Muscle layer of duodenum (tissue), 2 donors: ENCODE results near the gene FGD2.

Source experiments
- H3K27ac ChIP-seq: one replicate; pipeline ENCODE4 v1.7.0; 2013; ENCODE audit warnings: mild to moderate bottlenecking, low read length
- H3K27me3 ChIP-seq: one replicate; pipeline ENCODE4 v1.7.0; 2013; ENCODE audit warnings: low read depth, mild to moderate bottlenecking, control low read depth, low read length
- H3K36me3 ChIP-seq, 2 donors: one replicate each; pipeline ENCODE4 v1.7.0; 2013; ENCODE audit warnings: low read length in 2 of 2, control low read depth in 1 of 2, mild to moderate bottlenecking in 1 of 2; ENCODE audit not compliant: insufficient read depth in 2 of 2, control insufficient read depth in 1 of 2
- H3K4me1 ChIP-seq, 2 donors: one replicate each; pipeline ENCODE4 v1.7.0; 2013; ENCODE audit warnings: low read length in 2 of 2, mild to moderate bottlenecking in 2 of 2, control low read depth in 1 of 2, moderate library complexity in 1 of 2; ENCODE audit not compliant: insufficient read depth in 2 of 2, control insufficient read depth in 1 of 2
- H3K4me3 ChIP-seq, 2 donors: one replicate each; pipeline ENCODE4 v1.7.0; 2013; ENCODE audit warnings: low read length in 2 of 2, low read depth in 1 of 2, mild to moderate bottlenecking in 1 of 2
- H3K9me3 ChIP-seq, 2 donors: one replicate each; pipeline ENCODE4 v1.7.0; 2013; ENCODE audit warnings: low read length in 2 of 2, control low read depth in 1 of 2, mild to moderate bottlenecking in 1 of 2; ENCODE audit not compliant: control insufficient read depth in 1 of 2
- donor health status: healthy.

FGD2 gene

DNA sequence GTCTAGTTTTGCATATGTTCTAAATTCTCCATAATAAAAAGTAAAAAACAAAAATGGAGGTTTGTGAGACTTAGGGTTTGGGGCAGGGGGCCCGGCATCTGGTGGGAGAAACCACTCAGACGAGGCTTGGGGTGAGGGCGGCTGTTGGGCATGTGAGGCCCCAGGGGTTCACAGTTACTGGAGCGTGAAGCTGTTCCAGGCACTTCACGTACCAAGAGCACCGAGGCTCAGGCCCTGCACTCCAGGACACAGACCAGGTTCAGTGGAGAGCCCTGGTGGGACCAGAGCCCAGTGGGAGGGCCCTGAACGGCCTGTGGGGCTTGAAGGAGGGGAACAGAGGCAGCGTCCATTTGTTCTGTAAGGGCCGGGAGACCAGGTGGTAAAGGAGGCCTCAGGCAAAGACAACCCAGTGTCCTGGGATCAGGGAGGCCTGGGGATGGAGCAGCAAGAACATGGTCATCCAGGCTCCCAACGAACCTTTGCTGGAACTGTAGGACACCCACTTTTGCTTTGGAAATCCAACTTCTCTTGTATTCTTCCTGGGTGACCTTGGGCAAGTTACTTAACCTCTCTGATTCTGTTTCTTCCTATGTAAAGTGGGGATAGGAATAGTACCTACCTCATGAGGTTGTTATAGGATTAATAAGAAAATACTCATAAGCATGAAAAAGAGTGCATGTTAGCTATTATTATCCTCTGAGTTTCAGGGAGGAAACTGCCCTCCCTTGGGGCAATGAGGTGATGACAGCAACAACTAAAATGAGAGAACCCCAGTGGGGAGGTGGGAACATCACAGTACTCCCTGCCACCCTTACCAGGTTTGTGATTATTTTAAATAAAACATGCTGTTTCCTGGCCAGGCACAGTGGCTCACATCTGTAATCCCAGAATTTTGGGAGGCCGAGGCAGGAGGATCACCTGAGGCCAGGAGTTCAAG is 1.1 kb upstream of the FGD2 start:
- Histone ChIP-seq H3K4me1 (no peaks in the 10 kb centered on the region), H3K27me3 (no peaks in the 10 kb centered on the region), H3K4me3 (no peak overlapping the region), H3K36me3 (no peaks in the 10 kb centered on the region), H3K9me3 (no peaks in the 10 kb centered on the region), H3K27ac (no peak overlapping the region)

GRCh38 chr6:37005827-37006567 is 542 bp downstream of the FGD2 start:
- H3K4me3 ChIP-seq = peak overlapping the region; percentile 33 to 49
- H3K27me3 ChIP-seq = no peaks in the 10 kb centered on the region
- H3K4me1 ChIP-seq = no peaks in the 10 kb centered on the region
- H3K9me3 ChIP-seq = no peaks in the 10 kb centered on the region
- H3K27ac ChIP-seq = peak overlapping the region; percentile 52
- no peaks in the 10 kb centered on the region for H3K36me3 ChIP-seq

- Histone ChIP-seq H3K36me3 (no peaks in the 10 kb centered on the region), H3K27me3 (no peaks in the 10 kb centered on the region), H3K4me1 (no peaks in the 10 kb centered on the region), H3K9me3 (no peaks in the 10 kb centered on the region), H3K4me3 (peak overlapping the region; percentile 33 to 49), H3K27ac (peak overlapping the region; percentile 16)
Measured at GRCh38 chr6:37006793-37007339, 1.4 kb downstream of the FGD2 start.

DNA sequence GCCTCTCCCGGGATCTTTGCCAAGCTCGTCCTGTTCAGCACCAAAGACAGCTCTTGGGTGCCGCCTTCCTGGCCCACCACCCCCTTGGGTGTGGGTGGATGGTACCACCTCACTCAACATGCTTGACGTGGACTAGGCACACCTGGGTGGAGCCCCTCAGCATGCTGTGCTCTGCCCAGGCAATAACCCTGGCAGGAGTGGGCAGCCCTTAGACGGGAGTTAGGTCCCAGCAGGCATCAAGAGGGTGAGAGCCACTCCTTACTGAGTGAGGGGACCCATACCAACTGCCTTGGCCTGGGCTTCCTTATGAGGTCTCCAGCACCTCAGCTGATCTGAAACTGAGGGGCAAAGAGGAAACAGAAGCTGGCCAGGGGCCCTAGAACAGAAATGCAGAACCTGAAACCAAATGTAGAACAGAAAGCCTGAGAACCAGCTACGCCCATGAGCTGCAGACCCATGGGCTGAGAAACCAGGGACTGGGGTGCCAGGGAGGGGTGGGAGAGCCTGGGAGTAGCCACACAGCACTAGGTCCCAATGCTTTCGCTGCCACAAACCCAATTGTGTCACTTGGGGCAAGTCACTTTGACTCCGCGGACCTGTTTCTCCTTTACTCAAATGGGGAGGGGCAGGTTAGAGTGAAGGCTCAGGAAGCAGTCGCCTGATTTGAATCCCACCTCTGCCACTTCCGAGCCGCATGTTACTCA is 2.0 kb downstream of the FGD2 start:
- Histone ChIP-seq H3K27ac (peak overlapping the region; percentile 16), H3K27me3 (no peaks in the 10 kb centered on the region), H3K4me3 (peak overlapping the region; percentile 33 to 49), H3K9me3 (no peaks in the 10 kb centered on the region), H3K36me3 (no peaks in the 10 kb centered on the region), H3K4me1 (no peaks in the 10 kb centered on the region)

DNA sequence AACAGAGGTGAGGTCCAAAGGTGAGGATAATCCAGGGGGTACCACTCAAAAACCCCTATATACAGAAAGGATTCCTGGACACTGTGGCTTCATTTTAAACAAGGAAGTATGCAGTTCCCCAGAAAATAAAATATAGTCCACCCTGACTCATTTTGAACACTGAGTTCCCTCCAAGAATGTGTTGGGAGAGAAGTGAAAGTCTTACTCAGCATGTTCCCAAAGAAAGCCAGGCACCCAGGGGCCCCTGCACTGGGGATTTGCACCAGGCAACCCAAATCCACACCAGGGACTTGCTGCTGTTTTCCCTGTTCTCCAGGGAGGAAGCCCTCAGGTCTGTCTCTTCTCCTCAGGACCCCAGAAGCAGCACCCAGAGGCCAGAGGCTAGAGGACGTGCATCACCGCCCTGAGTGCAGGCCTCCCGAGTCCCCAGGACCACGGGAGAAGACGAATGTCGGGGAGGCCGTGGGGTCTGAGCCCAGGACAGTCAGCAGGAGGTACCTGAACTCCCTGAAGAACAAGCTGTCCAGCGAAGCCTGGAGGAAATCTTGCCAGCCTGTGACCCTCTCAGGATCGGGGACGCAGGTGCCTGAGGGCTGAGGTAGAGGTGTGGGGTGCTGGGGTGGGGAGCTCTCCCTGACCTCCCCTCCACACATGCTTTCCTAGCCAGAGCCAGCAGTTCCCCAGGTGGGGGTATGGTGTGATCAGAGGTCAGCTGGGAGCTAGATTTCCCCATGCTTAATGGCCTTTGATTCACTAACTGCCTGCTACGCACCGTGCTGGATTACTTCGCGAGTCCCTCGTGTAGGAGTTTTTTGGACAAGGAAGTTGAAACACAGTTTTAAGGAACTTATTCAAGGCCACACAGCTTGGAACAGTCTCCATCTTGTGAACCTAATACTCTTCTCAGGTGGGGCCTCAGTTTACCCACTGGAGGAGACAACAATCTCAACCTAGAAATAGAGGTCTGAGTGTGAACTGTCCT is 3.3 kb downstream of the FGD2 start:
- Histone ChIP-seq H3K27ac (no peak overlapping the region), H3K9me3 (no peaks in the 10 kb centered on the region), H3K4me1 (no peaks in the 10 kb centered on the region), H3K4me3 (peak overlapping the region in 1 of 2 donors; percentile 49), H3K27me3 (no peaks in the 10 kb centered on the region), H3K36me3 (no peaks in the 10 kb centered on the region)

DNA sequence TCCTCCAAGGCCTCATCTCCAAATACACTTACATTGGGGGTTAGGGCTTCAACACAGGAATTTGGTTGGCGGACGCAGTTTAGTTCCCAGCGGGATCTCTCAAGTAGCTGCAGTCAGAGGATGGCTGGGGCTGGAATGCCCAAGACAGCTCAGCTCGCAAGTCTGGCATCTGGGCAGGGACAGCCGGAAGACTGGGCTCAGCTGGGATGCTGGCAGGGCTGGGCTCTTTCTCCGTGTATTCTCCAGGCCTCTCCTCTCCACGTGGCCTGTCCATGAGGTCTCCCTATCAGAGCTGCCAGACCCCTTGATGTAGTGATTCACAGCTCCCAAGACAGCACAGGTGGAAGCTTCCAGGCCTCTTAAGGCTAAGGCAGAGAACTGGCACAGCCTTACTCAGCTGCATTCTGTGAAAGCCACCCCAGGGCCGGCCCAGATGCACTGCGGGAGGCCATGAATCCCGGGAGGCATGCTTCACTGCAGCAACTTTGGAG is 5.0 kb downstream of the FGD2 start:
- no peak overlapping the region for H3K27ac ChIP-seq
- H3K36me3 ChIP-seq = no peaks in the 10 kb centered on the region
- H3K4me3 ChIP-seq = no peak overlapping the region
- H3K9me3 ChIP-seq = no peaks in the 10 kb centered on the region
- no peaks in the 10 kb centered on the region for H3K27me3 ChIP-seq
- no peaks in the 10 kb centered on the region for H3K4me1 ChIP-seq

DNA sequence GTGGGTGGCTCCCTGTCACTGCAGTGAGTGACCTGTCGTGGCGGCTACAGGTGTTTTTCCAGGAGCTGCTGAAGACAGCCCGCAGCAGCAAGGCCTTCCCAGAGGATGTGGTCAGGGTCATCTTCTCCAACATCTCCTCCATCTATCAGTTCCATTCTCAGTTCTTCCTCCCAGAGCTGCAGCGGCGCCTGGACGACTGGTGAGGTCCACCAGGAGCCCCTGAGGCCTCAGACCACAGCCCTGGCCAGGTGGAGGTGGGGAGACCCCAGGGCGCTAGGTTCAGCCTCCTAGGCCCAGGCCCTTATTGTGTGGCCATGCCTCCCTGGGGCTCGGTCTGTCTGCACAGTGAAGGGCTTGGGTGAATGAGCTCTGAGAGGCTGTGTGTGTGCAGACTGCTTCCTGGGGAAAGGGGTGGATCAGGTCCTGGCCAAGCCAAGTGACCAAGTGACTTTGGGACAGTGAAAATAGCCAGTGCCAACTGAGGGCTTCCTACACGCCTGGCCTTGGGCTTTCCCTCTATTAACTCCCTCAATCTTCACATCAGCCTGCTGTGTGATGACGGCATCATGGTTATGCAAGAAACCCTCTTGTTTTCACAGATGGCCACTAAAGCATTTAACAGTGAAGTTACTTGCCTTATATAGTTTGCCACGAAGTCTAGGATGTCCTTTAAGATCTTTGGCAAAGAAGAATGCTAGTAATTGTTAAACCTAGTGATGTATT is 6.4 kb downstream of the FGD2 start:
- no peaks in the 10 kb centered on the region for H3K27me3 ChIP-seq
- H3K4me1 ChIP-seq = no peaks in the 10 kb centered on the region
- no peak overlapping the region for H3K27ac ChIP-seq
- no peaks in the 10 kb centered on the region for H3K9me3 ChIP-seq
- no peak overlapping the region for H3K4me3 ChIP-seq
- H3K36me3 ChIP-seq = no peaks in the 10 kb centered on the region

GRCh38 chr6:37013516-37014491 is 8.3 kb downstream of the FGD2 start:
- no peak overlapping the region for H3K27ac ChIP-seq
- H3K4me3 ChIP-seq = no peak overlapping the region
- H3K4me1 ChIP-seq = peaks cover 5 to 7% of the 10 kb centered on the region in 2 donors
- no peaks in the 10 kb centered on the region for H3K27me3 ChIP-seq
- H3K36me3 ChIP-seq = no peaks in the 10 kb centered on the region
- no peaks in the 10 kb centered on the region for H3K9me3 ChIP-seq

GRCh38 chr6:37014667-37015066 is 9.2 kb downstream of the FGD2 start:
- Histone ChIP-seq H3K4me1 (peaks cover 8 to 15% of the 10 kb centered on the region in 2 donors), H3K4me3 (no peak overlapping the region), H3K36me3 (no peaks in the 10 kb centered on the region), H3K9me3 (no peaks in the 10 kb centered on the region), H3K27me3 (no peaks in the 10 kb centered on the region), H3K27ac (no peak overlapping the region)
